ENCODE results near the gene MZF1.

Gene MZF1

DNA sequence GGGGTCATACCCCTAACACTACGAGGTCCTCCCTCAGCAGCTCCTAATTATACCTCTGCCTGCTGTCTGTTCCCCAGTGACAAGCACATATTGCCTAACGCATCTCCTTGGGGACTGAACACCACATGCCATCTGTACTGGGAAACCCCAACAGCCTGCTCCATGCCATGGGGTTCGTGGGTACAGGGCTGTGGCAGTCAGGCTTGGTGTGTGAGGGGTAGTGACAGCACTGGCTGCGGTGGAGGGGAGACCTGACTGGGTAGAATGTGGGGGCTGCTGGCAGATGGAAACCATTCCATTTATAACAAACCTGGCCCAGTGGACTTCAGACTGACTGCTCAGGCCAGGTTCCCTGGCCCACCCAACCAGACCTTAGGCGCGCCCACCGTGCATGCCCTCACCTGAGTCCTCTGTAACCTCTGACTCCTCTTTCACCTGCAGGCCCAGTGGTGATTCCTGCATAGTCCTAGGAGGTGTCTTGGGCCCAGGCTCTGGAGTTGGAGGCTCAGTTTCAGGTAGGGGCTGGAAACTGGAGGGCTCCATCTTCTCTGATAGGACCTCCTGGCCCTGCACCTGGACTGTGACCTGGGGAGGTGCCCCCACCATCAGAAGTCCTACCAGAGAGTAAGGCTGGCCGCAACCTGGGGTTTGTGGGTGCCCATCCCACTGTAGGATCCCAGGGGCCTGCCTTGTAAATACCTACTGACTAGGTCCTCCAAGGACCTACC is 3.0 kb downstream of the MZF1 start:
- no peak for DNase-seq (ENCODE audit: low spot score)

DNA sequence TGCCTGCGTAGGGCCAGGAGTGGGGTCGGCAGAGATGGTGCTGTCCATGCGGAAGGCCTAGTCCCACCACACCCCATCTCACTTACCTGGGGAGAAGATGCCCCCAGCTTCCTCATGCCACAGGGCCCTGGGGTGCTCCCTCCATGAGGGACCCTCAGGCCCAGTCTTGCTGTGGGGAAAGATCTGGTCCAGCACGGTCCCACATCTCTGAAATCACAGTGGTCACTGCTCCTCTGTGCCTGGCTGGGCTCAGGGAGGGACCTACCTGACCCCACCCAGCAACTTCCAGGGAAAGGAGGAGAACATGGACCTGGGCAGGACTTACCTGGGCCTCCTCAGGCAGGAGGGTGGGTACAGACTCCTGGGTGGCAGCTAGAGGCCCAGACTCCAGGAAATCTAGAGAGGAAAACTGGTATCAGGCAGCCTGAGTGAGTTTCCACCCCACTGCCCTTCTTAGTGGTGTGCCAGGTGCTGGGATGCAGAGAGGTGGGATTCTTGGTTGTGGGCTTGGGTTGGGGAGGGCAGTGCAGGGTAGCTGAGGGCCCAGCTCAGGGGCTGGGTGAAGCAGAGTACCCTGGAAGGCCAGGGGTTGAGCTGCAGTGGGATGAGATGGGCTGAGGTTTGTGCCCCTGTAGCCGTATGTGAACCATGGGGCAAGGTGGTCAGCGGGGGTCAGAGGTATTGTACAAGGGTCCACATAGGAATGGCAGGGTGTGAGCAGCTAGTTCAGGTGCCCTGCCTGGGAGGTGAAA is 3.8 kb downstream of the MZF1 start:
- no peak for DNase-seq (ENCODE audit: low spot score)

GRCh38 chr19:58568453-58569130 is 4.5 kb downstream of the MZF1 start:
- DNase-seq (ENCODE audit: low spot score) = no peak

DNA sequence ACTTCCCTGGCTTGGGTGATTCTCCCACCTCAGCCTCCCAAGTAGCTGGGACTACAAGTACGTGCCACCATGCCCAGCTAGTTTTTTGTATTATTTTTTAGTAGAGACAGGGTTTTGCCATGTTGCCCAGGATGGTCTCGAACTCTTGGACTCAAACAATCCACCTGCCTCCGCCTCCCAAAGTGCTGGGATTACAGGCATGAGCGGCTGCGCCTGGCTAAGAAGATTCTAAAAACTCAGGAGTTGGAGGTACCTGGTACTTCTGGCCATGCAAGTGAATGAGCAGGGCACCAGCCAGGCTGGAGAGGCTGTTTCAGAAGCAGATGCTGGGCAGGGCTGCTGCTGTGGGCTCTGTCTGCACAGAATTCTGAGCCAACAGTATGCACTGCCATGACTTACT is 6.1 kb downstream of the MZF1 start:
- no peak for DNase-seq (ENCODE audit: low spot score)

DNA sequence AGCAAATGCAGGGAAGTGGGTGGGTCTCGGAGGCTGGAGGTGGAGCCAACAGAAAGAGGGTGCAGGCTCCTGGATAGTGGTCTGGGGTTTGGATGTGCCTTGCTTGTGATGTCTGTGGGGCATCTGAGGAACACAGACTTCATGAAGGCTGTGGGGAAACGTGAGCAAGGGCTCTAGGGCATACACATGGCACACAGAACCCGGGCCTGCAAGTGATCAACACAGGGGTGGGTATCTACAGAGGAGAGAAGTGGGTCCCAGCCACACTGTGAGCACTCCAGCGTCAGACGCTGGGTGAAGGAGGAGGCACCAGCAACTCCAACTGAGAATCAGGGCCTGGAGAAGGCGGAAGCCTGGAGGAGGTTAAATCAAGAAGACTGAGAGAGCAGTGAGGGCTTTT is 9.3 kb downstream of the MZF1 start:
- no peak for DNase-seq (ENCODE audit: low spot score)

GRCh38 chr19:58563034-58563573 is 10.0 kb downstream of the MZF1 start:
- no peak for DNase-seq (ENCODE audit: low spot score)

- peak; percentile 22 for DNase-seq (ENCODE audit: low spot score)
Observed at GRCh38 chr19:58562122-58563033, 10.8 kb downstream of the MZF1 start.

DNA sequence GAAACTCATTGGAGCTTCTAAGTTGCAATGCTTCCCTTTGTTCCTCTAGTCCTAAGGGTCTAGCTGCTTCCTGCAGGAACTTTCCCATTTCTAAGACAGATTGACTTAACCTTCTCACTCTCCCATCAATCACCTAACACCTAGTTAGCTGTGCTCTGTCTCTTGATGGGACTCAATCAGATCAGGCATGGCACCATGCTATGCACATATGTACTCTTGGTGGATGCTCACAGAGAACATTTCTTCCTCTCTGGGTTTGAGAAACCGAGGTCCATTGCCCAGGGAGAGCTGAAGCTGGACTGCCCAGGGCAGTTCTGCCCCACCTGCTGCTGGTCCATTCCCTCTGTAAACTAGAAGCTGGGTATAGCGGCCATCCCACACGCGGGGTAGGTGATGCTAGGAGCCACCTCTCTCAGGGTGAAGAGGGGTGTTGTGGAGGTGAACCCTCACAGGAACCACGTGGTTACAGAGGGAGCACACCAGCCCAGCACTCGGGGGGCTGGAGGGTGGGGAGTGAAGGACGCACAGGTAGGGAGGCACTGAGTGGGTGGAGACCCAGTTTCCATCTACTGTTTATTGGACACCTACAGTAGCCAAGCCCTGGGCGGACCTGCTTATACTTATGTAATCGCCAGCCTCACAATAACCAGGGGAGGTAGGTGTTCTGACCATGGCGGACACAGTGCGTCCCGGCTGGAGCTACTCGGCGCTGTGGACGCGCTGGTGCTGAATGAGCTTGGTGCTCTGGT is 11.6 kb downstream of the MZF1 start:
- no peak for DNase-seq (ENCODE audit: low spot score)

DNA sequence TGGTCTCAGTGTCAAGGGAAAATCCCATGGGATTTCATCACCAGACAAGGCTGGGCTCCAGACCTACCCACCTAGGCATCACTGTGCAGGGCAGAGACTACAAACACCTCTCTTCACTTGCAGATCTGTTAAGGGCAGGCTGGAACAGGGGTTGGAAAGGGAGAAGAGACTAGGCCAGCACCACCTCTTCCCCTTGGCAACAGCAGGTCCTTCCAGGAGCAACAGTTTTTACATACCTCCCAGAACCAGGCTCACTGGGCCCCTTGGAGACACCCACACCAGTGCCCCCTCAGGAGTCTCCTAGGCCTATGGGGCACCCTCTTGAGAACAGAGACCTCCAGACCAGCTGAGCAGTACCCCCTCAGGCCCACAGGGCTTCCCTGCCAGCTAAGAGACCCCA is 12.2 kb downstream of the MZF1 start:
- no peak for DNase-seq (ENCODE audit: low spot score)

DNA sequence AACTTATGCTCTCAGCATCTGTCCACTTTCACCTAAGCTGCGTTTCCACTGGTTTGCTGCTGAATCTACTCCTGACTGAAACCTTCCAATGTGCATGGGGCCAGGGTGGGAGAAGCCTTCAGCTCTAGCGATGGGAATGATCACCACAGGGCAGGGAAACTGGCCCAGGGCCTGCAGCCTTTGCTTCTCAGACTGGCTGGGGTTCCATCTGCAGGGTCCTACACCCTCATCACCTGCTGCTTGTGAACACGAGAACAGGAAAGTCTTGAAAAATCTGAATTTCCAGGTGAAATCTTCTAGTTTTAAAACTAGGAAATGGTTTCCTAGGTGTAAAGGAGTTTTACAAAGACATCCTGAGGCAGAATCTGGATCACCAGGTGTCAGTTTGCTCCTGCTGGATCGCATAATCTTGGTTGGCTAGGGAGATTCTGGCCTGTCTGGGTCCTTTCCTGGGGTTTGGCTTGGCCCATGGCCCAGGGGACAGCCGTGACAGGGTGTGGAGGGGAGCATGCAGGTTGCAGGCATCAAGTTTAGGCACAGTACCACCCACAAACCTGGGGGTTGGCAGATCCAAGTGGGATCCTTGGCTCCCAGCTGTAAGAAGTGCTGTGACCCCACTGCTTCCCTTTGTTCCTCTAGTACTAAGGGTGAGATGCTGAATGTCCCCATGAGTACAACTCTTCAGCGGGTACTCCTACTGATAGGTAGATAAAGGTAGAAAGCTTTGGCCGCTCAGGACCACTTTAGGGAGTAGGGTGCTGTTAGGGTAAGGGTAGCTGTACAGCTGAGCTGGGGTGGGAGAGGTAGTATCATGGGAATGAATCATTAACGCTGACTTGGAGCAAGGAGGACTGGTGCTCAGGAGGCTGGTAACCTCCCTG is 12.9 kb downstream of the MZF1 start:
- DNase-seq (ENCODE audit: low spot score) = no peak

GRCh38 chr19:58559275-58560006 is 13.7 kb downstream of the MZF1 start:
- peak; percentile 92 for DNase-seq (ENCODE audit: low spot score)

DNA sequence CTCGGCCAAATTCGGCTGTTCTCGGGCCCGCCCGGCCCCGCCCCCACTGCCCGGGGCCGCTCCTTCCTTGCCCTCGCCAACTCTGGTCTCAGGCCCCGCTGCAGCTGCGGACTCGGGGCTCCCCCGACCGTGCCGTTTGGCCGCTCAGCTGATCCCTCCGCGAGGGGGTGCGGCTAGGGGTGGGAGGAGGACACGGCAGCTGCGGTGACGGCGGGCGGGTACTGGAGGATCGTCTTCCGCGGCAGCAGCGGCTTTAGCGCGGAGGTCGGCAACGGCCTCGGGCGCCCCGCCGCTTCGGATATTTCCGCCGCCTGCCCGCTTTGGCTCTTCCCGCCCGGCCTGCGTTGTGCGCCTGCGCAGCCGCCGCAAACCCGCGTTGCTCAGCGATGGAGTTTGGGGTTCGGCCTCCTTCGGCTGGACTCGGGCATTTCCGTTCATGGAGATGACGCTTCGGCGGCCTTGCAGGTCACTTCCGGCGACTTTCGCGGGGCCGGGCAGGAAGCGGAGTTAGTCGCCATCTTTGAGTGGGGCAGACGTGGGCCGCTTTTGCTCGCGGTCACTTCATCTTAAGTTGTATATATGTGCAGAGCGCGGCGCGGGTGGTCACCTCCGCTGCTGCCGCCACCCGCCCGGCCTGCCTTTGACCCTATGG is 14.4 kb downstream of the MZF1 start:
- peak; percentile 89 for DNase-seq (ENCODE audit: low spot score)

- no peak for DNase-seq (ENCODE audit: low spot score)
Observed at GRCh38 chr19:58558066-58558622, 15.0 kb downstream of the MZF1 start, which contains the start of gene UBE2M. UBE2M (minus strand) TSS chr19:58558611; CDS start chr19:58558381, 230 bp downstream.

- DNase-seq (ENCODE audit: low spot score) = no peak
Observed at GRCh38 chr19:58557221-58558065, 15.7 kb downstream of the MZF1 start.

- no peak for DNase-seq (ENCODE audit: low spot score)
Observed at GRCh38 chr19:58556622-58557220, 16.4 kb downstream of the MZF1 start.

GRCh38 chr19:58555920-58556621 is 17.1 kb downstream of the MZF1 start:
- DNase-seq (ENCODE audit: low spot score) = no peak
